Endodermal cell (in vitro differentiated cells): ENCODE measurements around the gene VPS16. TPM values are rescaled to one million over a fixed set of nuclear protein-coding genes. Genes with fewer than 3 reads are reported as not detected.
A peak's percentile ranks its signal among the peaks of the same experiment; 100 is the strongest.

Experiments used
- DNase-seq: peaks from one replicate; pipeline ENCODE4 v3.0.0-alpha.2; 2017
- H3K27ac ChIP-seq: 2 replicates; pipeline ENCODE4 v1.5.1; 2013; ENCODE audit warnings: mild to moderate bottlenecking, low read depth, low read length, moderate library complexity
- H3K27me3 ChIP-seq: 2 replicates; pipeline ENCODE4 v1.6.1; 2013; ENCODE audit warnings: mild to moderate bottlenecking, low read length, moderate library complexity; ENCODE audit not compliant: insufficient read depth, control insufficient read depth, poor library complexity, severe bottlenecking
- H3K36me3 ChIP-seq: 2 replicates; pipeline ENCODE4 v1.7.0; 2013; ENCODE audit warnings: mild to moderate bottlenecking, low read length, moderate library complexity; ENCODE audit not compliant: control insufficient read depth, insufficient read depth
- H3K4me1 ChIP-seq: one replicate; pipeline ENCODE4 v1.7.0; 2013; ENCODE audit warnings: low read length; ENCODE audit not compliant: control insufficient read depth, insufficient read depth
- H3K4me3 ChIP-seq: 2 replicates; pipeline ENCODE4 v1.5.1; 2013; ENCODE audit warnings: mild to moderate bottlenecking, low read length, moderate library complexity
- H3K9ac ChIP-seq: 2 replicates; pipeline ENCODE4 v1.6.1; 2013; ENCODE audit warnings: mild to moderate bottlenecking, low read length, moderate library complexity; ENCODE audit not compliant: poor library complexity, severe bottlenecking; ENCODE audit errors: extremely low read depth
- H3K9me3 ChIP-seq: 2 replicates; pipeline ENCODE4 v1.6.1; 2013; ENCODE audit warnings: mild to moderate bottlenecking, low read length, moderate library complexity; ENCODE audit not compliant: control insufficient read depth
- H3K27ac Mint-ChIP-seq: 2 replicates; pipeline ENCODE4 v1.8.0; 2020; ENCODE audit warnings: mixed read lengths
- H3K27me3 Mint-ChIP-seq: 2 replicates; pipeline ENCODE4 v1.8.0; 2021; ENCODE audit warnings: mild to moderate bottlenecking, mixed read lengths; ENCODE audit not compliant: insufficient read depth
- H3K36me3 Mint-ChIP-seq: 2 replicates; pipeline ENCODE4 v1.8.0; 2020; ENCODE audit warnings: low read depth, mixed read lengths
- H3K4me1 Mint-ChIP-seq: 2 replicates; pipeline ENCODE4 v1.8.0; 2020; ENCODE audit warnings: mixed read lengths
- H3K4me3 Mint-ChIP-seq: 2 replicates; pipeline ENCODE4 v1.8.0; 2020; ENCODE audit warnings: mild to moderate bottlenecking, moderate library complexity, mixed read lengths
- H3K9me3 Mint-ChIP-seq: 2 replicates; pipeline ENCODE4 v1.8.0; 2020; ENCODE audit warnings: mild to moderate bottlenecking, mixed read lengths
- WGBS, 2 experiments: methylation state at CpG; one replicate each; pipeline versions ENCODE4 v1.1.5 to v1.1.7; 2013; ENCODE audit warnings: missing lambda C conversion rate in 2 of 2, mixed read lengths in 1 of 2; ENCODE audit not compliant: insufficient coverage in 1 of 2, insufficient read length in 1 of 2; 5-methylcytosine and 5-hydroxymethylcytosine counted together
- total RNA-seq, 2 donors: library from RNA; stranded (reverse); fragmentation: NEBNext Ultra II Directional in 1 of 2; extraction: Animal tissue kit (Norgen Biotek cat#: 25700) in 1 of 2; gene quantifications; 2 replicates in 1 of 2; 3 replicates in 1 of 2; pipeline ENCODE4 v1.2.1, GENCODE V29; 2021
- TF ChIP-seq, protein P1 (sequence below): fragments of 200-600 bp; sonication (generic); conservative IDR thresholded peaks from 2 replicates; pipeline ENCODE4 v1.5.0; 2021; ENCODE audit warnings: antibody characterized with exemption, mild to moderate bottlenecking

Gene VPS16
- total RNA-seq, 2 donors from 2014 or later: 36.8 to 37.5 TPM

DNA sequence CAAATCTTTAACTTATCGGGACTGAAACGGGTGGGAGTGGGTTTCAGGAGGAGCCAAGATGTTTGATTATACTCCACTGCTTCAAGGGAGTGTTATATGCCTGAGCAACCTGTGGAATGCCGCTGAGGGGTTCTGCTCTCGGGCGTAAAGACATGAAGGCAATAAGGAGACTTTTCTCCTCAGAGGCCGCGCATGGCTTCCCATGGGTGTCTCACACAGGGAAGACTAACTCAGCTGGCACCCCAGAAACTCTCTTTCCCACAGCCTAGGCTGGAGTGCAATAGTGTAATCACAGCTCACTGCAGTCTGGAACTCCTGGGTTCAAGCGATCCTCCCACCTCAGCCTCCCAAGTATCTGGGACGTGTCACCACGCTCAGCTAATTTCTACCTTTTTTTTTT is 30.9 kb upstream of the VPS16 start:
- H3K9me3 ChIP-seq: peaks cover 9% of the 10 kb centered on the region
- no peaks in the 10 kb centered on the region for H3K36me3 Mint-ChIP-seq
- peaks cover 8% of the 10 kb centered on the region for H3K4me1 Mint-ChIP-seq
- no peaks in the 10 kb centered on the region for H3K36me3 ChIP-seq
- peaks cover 72% of the 10 kb centered on the region for H3K27me3 Mint-ChIP-seq
- peaks cover 33% of the 10 kb centered on the region for H3K27me3 ChIP-seq
- no peak overlapping the region for H3K4me3 Mint-ChIP-seq
- no peak for DNase-seq
- H3K27ac ChIP-seq: no peak overlapping the region
- TF ChIP-seq, protein P1, sequence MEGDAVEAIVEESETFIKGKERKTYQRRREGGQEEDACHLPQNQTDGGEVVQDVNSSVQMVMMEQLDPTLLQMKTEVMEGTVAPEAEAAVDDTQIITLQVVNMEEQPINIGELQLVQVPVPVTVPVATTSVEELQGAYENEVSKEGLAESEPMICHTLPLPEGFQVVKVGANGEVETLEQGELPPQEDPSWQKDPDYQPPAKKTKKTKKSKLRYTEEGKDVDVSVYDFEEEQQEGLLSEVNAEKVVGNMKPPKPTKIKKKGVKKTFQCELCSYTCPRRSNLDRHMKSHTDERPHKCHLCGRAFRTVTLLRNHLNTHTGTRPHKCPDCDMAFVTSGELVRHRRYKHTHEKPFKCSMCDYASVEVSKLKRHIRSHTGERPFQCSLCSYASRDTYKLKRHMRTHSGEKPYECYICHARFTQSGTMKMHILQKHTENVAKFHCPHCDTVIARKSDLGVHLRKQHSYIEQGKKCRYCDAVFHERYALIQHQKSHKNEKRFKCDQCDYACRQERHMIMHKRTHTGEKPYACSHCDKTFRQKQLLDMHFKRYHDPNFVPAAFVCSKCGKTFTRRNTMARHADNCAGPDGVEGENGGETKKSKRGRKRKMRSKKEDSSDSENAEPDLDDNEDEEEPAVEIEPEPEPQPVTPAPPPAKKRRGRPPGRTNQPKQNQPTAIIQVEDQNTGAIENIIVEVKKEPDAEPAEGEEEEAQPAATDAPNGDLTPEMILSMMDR: no peak
- H3K9me3 Mint-ChIP-seq: peaks cover 23% of the 10 kb centered on the region
- H3K4me1 ChIP-seq: peaks cover 5% of the 10 kb centered on the region
- 94 to 96% methylated on average over 7 to 10 of the region's 10 CpGs for WGBS, 2 experiments
- no peak overlapping the region for H3K9ac ChIP-seq
- no peak overlapping the region for H3K4me3 ChIP-seq
- H3K27ac Mint-ChIP-seq: no peak overlapping the region

DNA sequence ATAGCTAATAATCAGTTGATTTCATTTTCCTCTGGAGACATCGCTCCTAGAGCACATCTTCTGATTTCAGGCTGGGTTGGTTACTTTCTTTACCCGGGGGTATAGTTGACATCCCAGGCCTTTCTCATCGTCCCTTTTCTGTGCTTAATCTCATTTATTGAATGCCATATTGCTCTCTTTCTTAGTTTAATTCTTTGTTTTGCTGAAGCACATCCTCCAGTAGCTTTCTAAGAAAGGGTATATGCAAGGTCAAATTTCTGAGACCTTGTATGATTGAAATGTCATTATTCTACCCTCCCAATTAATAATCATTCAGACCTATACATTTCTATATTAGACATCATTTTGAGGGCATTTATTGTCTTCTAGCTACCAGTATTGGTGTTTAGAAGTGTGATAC is 28.4 kb upstream of the VPS16 start:
- peaks cover 11% of the 10 kb centered on the region for H3K4me1 Mint-ChIP-seq
- H3K4me1 ChIP-seq: peaks cover 5% of the 10 kb centered on the region
- H3K9ac ChIP-seq: no peak overlapping the region
- no peak overlapping the region for H3K4me3 ChIP-seq
- H3K4me3 Mint-ChIP-seq: no peak overlapping the region
- TF ChIP-seq, protein P1: no peak
- peak; percentile 6 for DNase-seq
- no peak overlapping the region for H3K27ac Mint-ChIP-seq
- 79 to 85% methylated on average over 3 of the region's 3 CpGs for WGBS, 2 experiments
- H3K36me3 Mint-ChIP-seq: no peaks in the 10 kb centered on the region
- H3K9me3 Mint-ChIP-seq: peaks cover 23% of the 10 kb centered on the region
- peaks cover 51% of the 10 kb centered on the region for H3K27me3 Mint-ChIP-seq
- H3K36me3 ChIP-seq: no peaks in the 10 kb centered on the region
- peaks cover 8% of the 10 kb centered on the region for H3K27me3 ChIP-seq
- no peak overlapping the region for H3K27ac ChIP-seq
- peaks cover 9% of the 10 kb centered on the region for H3K9me3 ChIP-seq

DNA sequence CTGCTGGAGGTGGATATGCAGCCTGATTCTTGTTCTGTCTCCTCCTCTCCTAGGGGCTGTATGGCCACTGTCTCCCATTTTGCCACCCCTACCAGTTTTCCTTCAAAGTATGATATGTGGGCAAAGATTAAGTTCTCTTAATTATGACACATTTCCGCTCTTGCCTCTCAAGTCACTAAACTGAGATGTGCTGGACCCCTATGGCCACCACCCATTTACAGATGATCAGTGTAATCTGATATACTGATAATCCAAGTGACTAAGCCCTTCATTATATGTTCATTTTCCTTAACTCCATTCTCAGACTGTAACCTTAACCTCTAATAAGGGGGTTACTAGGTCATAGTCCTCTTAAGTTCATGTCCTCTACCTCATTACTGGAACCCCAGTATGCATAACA is 26.5 kb upstream of the VPS16 start:
- H3K4me1 ChIP-seq: peaks cover 5% of the 10 kb centered on the region
- no peak overlapping the region for H3K27ac Mint-ChIP-seq
- peaks cover 53% of the 10 kb centered on the region for H3K27me3 Mint-ChIP-seq
- no peaks in the 10 kb centered on the region for H3K36me3 Mint-ChIP-seq
- peaks cover 11% of the 10 kb centered on the region for H3K4me1 Mint-ChIP-seq
- TF ChIP-seq, protein P1: no peak
- no peak overlapping the region for H3K27ac ChIP-seq
- WGBS, 2 experiments: 67 to 93% methylated on average over 1 of the region's 1 CpG
- no peak overlapping the region for H3K4me3 Mint-ChIP-seq
- H3K9ac ChIP-seq: no peak overlapping the region
- no peaks in the 10 kb centered on the region for H3K36me3 ChIP-seq
- H3K9me3 Mint-ChIP-seq: peaks cover 23% of the 10 kb centered on the region
- peak; percentile 30 for DNase-seq
- peaks cover 6% of the 10 kb centered on the region for H3K27me3 ChIP-seq
- no peak overlapping the region for H3K4me3 ChIP-seq
- H3K9me3 ChIP-seq: peaks cover 9% of the 10 kb centered on the region
